ENCODE results near the gene EXOSC2. TPM values are rescaled to one million over a fixed set of nuclear protein-coding genes. Genes with fewer than 3 reads are reported as not detected.
A peak's percentile ranks its signal among the peaks of the same experiment; 100 is the strongest.

Gene EXOSC2
- total RNA-seq, 1 experiment from 2014 or later = 41.0 TPM

- ChIA-PET CTCF (interaction anchor here (0.7 kb wide), 1 partner anchor 307 kb away, joined by 4 read pairs; no protein-coding TSS in a partner anchor), POLR2A (no interaction called here)
- Histone ChIP-seq H3K27ac (ENCODE audit: low read length) (peak overlapping the region; percentile 79), H3K4me3 (ENCODE audit: low read depth in 2 of 2, low read length in 2 of 2) (peak overlapping the region; percentile 76), H3K27me3 (ENCODE audit: control insufficient read depth, insufficient read depth, low read length) (no peaks in the 10 kb centered on the region), H3K9me3 (ENCODE audit: control insufficient read depth, insufficient read depth, low read depth, low read length) (no peaks in the 10 kb centered on the region), H3K4me1 (ENCODE audit: control insufficient read depth, insufficient read depth, low read length) (0 out of 2 replicates have a peak, but pooled peaks cover 7% of the 10 kb centered on the region), H3K36me3 (ENCODE audit: control insufficient read depth, insufficient read depth, low read length) (no peaks in the 10 kb centered on the region; the same call in 1 of the 2 replicates)
- BruUV-seq (replicated peaks) = no TSS peak
- TF ChIP-seq TCF7L2 (IDR thresholded peaks at IDR 0.05; ENCODE audit: low read depth, low read length) = no peak
- no peak for TF ChIP-seq CTCF (IDR thresholded peaks at IDR 0.05)
- no peak for TF ChIP-seq SIN3A (IDR thresholded peaks at IDR 0.05; ENCODE audit: borderline replicate concordance, insufficient read depth, low read depth, low read length)
- no peak for TF ChIP-seq REST (IDR thresholded peaks at IDR 0.05; ENCODE audit: insufficient read depth in 1 of 2, low read depth in 2 of 2, low read length in 1 of 2)
- no peak for TF ChIP-seq POLR2AphosphoS5 (IDR thresholded peaks at IDR 0.05; ENCODE audit: low read depth, low read length)
- in situ Hi-C loops (cut with HindIII; ENCODE audit: low pct_unique_long_range_greater_than_20kb, low sequenced_read_pairs) (no loop called here), intact Hi-C loops (cut with micrococcal nuclease; ENCODE audit: unreplicated experiment) (no loop called here)
- DNase-seq (ENCODE audit: low read depth, low spot score) = peak; percentile 90
- peak; percentile 98 for ATAC-seq
Measured at GRCh38 chr9:130712564-130713285, 19.1 kb downstream of the EXOSC2 start.

GRCh38 chr9:130713286-130713960 lies 19.8 kb downstream of the EXOSC2 start:
- no TSS peak for BruUV-seq (replicated peaks)
- TF ChIP-seq TCF7L2 (IDR thresholded peaks at IDR 0.05; ENCODE audit: low read depth, low read length) (no peak), REST (IDR thresholded peaks at IDR 0.05; ENCODE audit: insufficient read depth in 1 of 2, low read depth in 2 of 2, low read length in 1 of 2) (no peak)
- peak overlapping the region; percentile 76 for H3K4me3 ChIP-seq (ENCODE audit: low read depth in 2 of 2, low read length in 2 of 2)
- peak overlapping the region; percentile 79 for H3K27ac ChIP-seq (ENCODE audit: low read length)
- no peaks in the 10 kb centered on the region for H3K27me3 ChIP-seq (ENCODE audit: control insufficient read depth, insufficient read depth, low read length)
- in situ Hi-C loops (cut with HindIII; ENCODE audit: low pct_unique_long_range_greater_than_20kb, low sequenced_read_pairs) = no loop called here
- H3K4me1 ChIP-seq (ENCODE audit: control insufficient read depth, insufficient read depth, low read length) = 0 out of 2 replicates have a peak, but pooled peaks cover 7% of the 10 kb centered on the region
- ChIA-PET POLR2A (no interaction called here), CTCF (no interaction called here)
- no peaks in the 10 kb centered on the region for H3K9me3 ChIP-seq (ENCODE audit: control insufficient read depth, insufficient read depth, low read depth, low read length)
- no peak for ATAC-seq
- DNase-seq (ENCODE audit: low read depth, low spot score) = no peak
- intact Hi-C loops (cut with micrococcal nuclease; ENCODE audit: unreplicated experiment) = no loop called here
- H3K36me3 ChIP-seq (ENCODE audit: control insufficient read depth, insufficient read depth, low read length) = no peaks in the 10 kb centered on the region; the same call in 1 of the 2 replicates
